DMS 273 (cell line): ENCODE data around the gene TRIM67.

Experiments
- DNase-seq: peaks from one replicate; lab custom pipeline; 2025; ENCODE audit not compliant: unreplicated experiment; lab: John Stamatoyannopoulos, UW

Gene TRIM67

GRCh38 chr1:231182317-231182716, 20.5 kb downstream of the TRIM67 start:
- DNase-seq: no peak

GRCh38 chr1:231183639-231184590, 22.1 kb downstream of the TRIM67 start:
- no peak for DNase-seq

- DNase-seq: no peak
Measured at GRCh38 chr1:231184891-231185290, 23.0 kb downstream of the TRIM67 start.

- no peak for DNase-seq
Measured at GRCh38 chr1:231185391-231185790, 23.5 kb downstream of the TRIM67 start.

GRCh38 chr1:231186356-231187115, 24.7 kb downstream of the TRIM67 start:
- DNase-seq: no peak

GRCh38 chr1:231187571-231187970, 25.7 kb downstream of the TRIM67 start:
- DNase-seq: no peak

GRCh38 chr1:231188072-231188471, 26.2 kb downstream of the TRIM67 start:
- no peak for DNase-seq

GRCh38 chr1:231188768-231189167, 26.9 kb downstream of the TRIM67 start:
- DNase-seq: no peak

GRCh38 chr1:231189683-231190270, 27.9 kb downstream of the TRIM67 start:
- no peak for DNase-seq

- DNase-seq: no peak
Measured at GRCh38 chr1:231190456-231190855, 28.6 kb downstream of the TRIM67 start.

GRCh38 chr1:231192620-231193163, 30.8 kb downstream of the TRIM67 start:
- peak; percentile 64 for DNase-seq

- no peak for DNase-seq
Measured at GRCh38 chr1:231193710-231194340, 32.0 kb downstream of the TRIM67 start.

- DNase-seq: no peak
Measured at GRCh38 chr1:231194476-231194842, 32.6 kb downstream of the TRIM67 start.

GRCh38 chr1:231194843-231195516, 33.1 kb downstream of the TRIM67 start:
- DNase-seq: no peak

- no peak for DNase-seq
Measured at GRCh38 chr1:231196307-231196706, 34.4 kb downstream of the TRIM67 start.

- no peak for DNase-seq
Measured at GRCh38 chr1:231196728-231197127, 34.9 kb downstream of the TRIM67 start.

- DNase-seq: no peak
Measured at GRCh38 chr1:231199868-231200267, 38.0 kb downstream of the TRIM67 start.

GRCh38 chr1:231200388-231201031, 38.7 kb downstream of the TRIM67 start:
- DNase-seq: no peak

- DNase-seq: no peak
Measured at GRCh38 chr1:231201375-231201978, 39.6 kb downstream of the TRIM67 start.
